GM12873 (cell line): Measurements from ENCODE around the gene ZBTB43.

Source experiments
- CTCF ChIP-seq: IDR thresholded peaks from 2 replicates; pipeline ENCODE4 v1.5.1; 2012; ENCODE audit warnings: low read depth, mild to moderate bottlenecking, moderate library complexity, low read length, control low read depth; ENCODE audit not compliant: insufficient read depth; ENCODE audit errors: missing control alignments

ZBTB43 gene

GRCh38 chr9:126862104-126862761 is 57.4 kb downstream of the ZBTB43 start:
- TF ChIP-seq CTCF: no peak

- no peak for TF ChIP-seq CTCF
Observed at GRCh38 chr9:126864771-126865170, 59.9 kb downstream of the ZBTB43 start.

- TF ChIP-seq CTCF: no peak
Observed at GRCh38 chr9:126869368-126869767, 64.5 kb downstream of the ZBTB43 start.

- no peak for TF ChIP-seq CTCF
Observed at GRCh38 chr9:126872516-126872915, 67.7 kb downstream of the ZBTB43 start.

- no peak for TF ChIP-seq CTCF
Observed at GRCh38 chr9:126874546-126875314, 69.9 kb downstream of the ZBTB43 start.

GRCh38 chr9:126875756-126876510 is 71.1 kb downstream of the ZBTB43 start:
- no peak for TF ChIP-seq CTCF

- no peak for TF ChIP-seq CTCF
Observed at GRCh38 chr9:126876531-126876930, 71.7 kb downstream of the ZBTB43 start.
